SU-DHL-6 (cell line): Measurements from ENCODE around the gene RAP1GDS1.
"Not testable (repeated sequence)": the region's sequence is repeated elsewhere in the genome, so short reads cannot be mapped to it uniquely, and the experiment has no call there.

Experiments
- H2AFZ ChIP-seq: fragments of 200-600 bp; sonication (generic); 2 replicates; pipeline ENCODE4 v1.6.1; 2014; ENCODE audit warnings: low read depth, mild to moderate bottlenecking, moderate library complexity, mixed read lengths, antibody characterized with exemption, low read length; ENCODE audit not compliant: severe bottlenecking
- H3F3A ChIP-seq: fragments of 200-600 bp; shearing (Covaris generic); 2 replicates; pipeline ENCODE4 v1.6.0; 2016; ENCODE audit warnings: antibody characterized with exemption, mild to moderate bottlenecking; ENCODE audit not compliant: insufficient read depth
- H3K27ac ChIP-seq: fragments of 200-600 bp; sonication (generic); 2 replicates; pipeline ENCODE4 v1.5.1; 2016; ENCODE audit warnings: low read depth, mild to moderate bottlenecking, low read length, moderate library complexity, mixed read lengths
- H3K27me3 ChIP-seq: fragments of 200-600 bp; sonication (generic), shearing (Covaris generic); 2 replicates; pipeline ENCODE4 v1.6.0; 2014; ENCODE audit warnings: mild to moderate bottlenecking, low read length
- H3K36me3 ChIP-seq: fragments of 200-600 bp; sonication (generic); 2 replicates; pipeline ENCODE4 v1.6.1; 2014; ENCODE audit warnings: mild to moderate bottlenecking, low read length, mixed read lengths
- H3K4me2 ChIP-seq: fragments of 300-600, 200-600 bp; shearing (Covaris generic), sonication (generic); 2 replicates; pipeline ENCODE4 v1.6.0; 2014; ENCODE audit warnings: low read length, low read depth, mild to moderate bottlenecking; ENCODE audit not compliant: poor library complexity, severe bottlenecking
- H3K4me3 ChIP-seq: fragments of 200-600 bp; sonication (generic); 2 replicates; pipeline ENCODE4 v1.5.1; 2014; ENCODE audit warnings: antibody characterized with exemption, low read length, mild to moderate bottlenecking, mixed read lengths; ENCODE audit not compliant: insufficient read depth, poor library complexity, severe bottlenecking
- H3K79me2 ChIP-seq: fragments of 200-600 bp; sonication (generic); 2 replicates; pipeline ENCODE4 v1.6.1; 2014; ENCODE audit warnings: mild to moderate bottlenecking, low read length, moderate library complexity; ENCODE audit not compliant: insufficient read depth
- H3K9ac ChIP-seq: fragments of 200-600 bp; sonication (generic); 2 replicates; pipeline ENCODE4 v1.7.0; 2014; ENCODE audit warnings: mild to moderate bottlenecking, low read length
- H3K9me2 ChIP-seq: fragments of 200-600 bp; sonication (generic); replicated peaks from 2 replicates; pipeline ENCODE4 v1.6.1; 2014; ENCODE audit warnings: low read length; ENCODE audit not compliant: insufficient read depth
- H3K9me3 ChIP-seq: fragments of 200-600 bp; sonication (generic); 2 replicates; pipeline ENCODE4 v1.6.1; 2014; ENCODE audit warnings: low read length, mixed read lengths; ENCODE audit not compliant: insufficient read depth
- H4K20me1 ChIP-seq: fragments of 200-600 bp; sonication (generic); 2 replicates; pipeline ENCODE4 v1.6.1; 2014; ENCODE audit warnings: low read depth, mild to moderate bottlenecking, antibody characterized with exemption, low read length, moderate library complexity, mixed read lengths
- CTCF ChIP-seq: fragments of 200-600 bp; sonication (generic); IDR thresholded peaks from one replicate; pipeline ENCODE4 v1.5.1; 2017; ENCODE audit warnings: antibody characterized with exemption, mild to moderate bottlenecking, low read length, moderate library complexity; ENCODE audit not compliant: insufficient read depth, poor library complexity, severe bottlenecking
- EZH2phosphoT487 ChIP-seq: fragments of 200-600 bp; sonication (generic), shearing (Covaris generic); conservative IDR thresholded peaks from 2 replicates; pipeline ENCODE4 v1.6.1; 2018; ENCODE audit warnings: mild to moderate bottlenecking, antibody characterized with exemption, low read length, moderate library complexity, mixed read lengths

Gene RAP1GDS1

GRCh38 chr4:98416844-98417243 is 155.7 kb downstream of the RAP1GDS1 start:
- no peaks in the 10 kb centered on the region for H3F3A ChIP-seq
- no peaks in the 10 kb centered on the region for H3K27me3 ChIP-seq
- H3K9ac ChIP-seq = no peak overlapping the region
- no peak overlapping the region for H2AFZ ChIP-seq
- no peaks in the 10 kb centered on the region for H4K20me1 ChIP-seq
- H3K9me2 ChIP-seq = no peaks in the 10 kb centered on the region
- no peak overlapping the region for H3K4me2 ChIP-seq
- no peaks in the 10 kb centered on the region for H3K36me3 ChIP-seq
- TF ChIP-seq EZH2phosphoT487 (no peak), CTCF (no peak)
- H3K27ac ChIP-seq = no peak overlapping the region
- H3K4me3 ChIP-seq = no peak overlapping the region
- no peaks in the 10 kb centered on the region for H3K79me2 ChIP-seq
- no peaks in the 10 kb centered on the region for H3K9me3 ChIP-seq

GRCh38 chr4:98420151-98420550 is 159.0 kb downstream of the RAP1GDS1 start:
- not testable (repeated sequence) for H3K9me2 ChIP-seq, H3K4me2 ChIP-seq, H3K9me3 ChIP-seq, H2AFZ ChIP-seq, H4K20me1 ChIP-seq, H3K27me3 ChIP-seq, H3K4me3 ChIP-seq, H3K27ac ChIP-seq, H3K79me2 ChIP-seq, H3K9ac ChIP-seq, H3F3A ChIP-seq, H3K36me3 ChIP-seq

GRCh38 chr4:98421111-98421510 is 159.9 kb downstream of the RAP1GDS1 start:
- TF ChIP-seq EZH2phosphoT487 = no peak
- TF ChIP-seq CTCF = no peak
- Histone ChIP-seq H2AFZ (no peak overlapping the region), H3K9me2 (no peaks in the 10 kb centered on the region), H3K36me3 (no peaks in the 10 kb centered on the region), H3K9ac (no peak overlapping the region), H3K27ac (no peak overlapping the region), H3K27me3 (no peaks in the 10 kb centered on the region), H3K4me3 (no peak overlapping the region), H3K79me2 (no peaks in the 10 kb centered on the region), H3F3A (no peaks in the 10 kb centered on the region), H3K9me3 (no peaks in the 10 kb centered on the region), H3K4me2 (no peak overlapping the region), H4K20me1 (no peaks in the 10 kb centered on the region)

- Histone ChIP-seq H3K9ac (no peak overlapping the region), H3K79me2 (no peaks in the 10 kb centered on the region), H3K27me3 (no peaks in the 10 kb centered on the region), H3K27ac (no peak overlapping the region), H3K36me3 (no peaks in the 10 kb centered on the region), H3K9me2 (no peaks in the 10 kb centered on the region), H3K4me3 (no peak overlapping the region), H2AFZ (no peak overlapping the region), H3K9me3 (no peaks in the 10 kb centered on the region), H4K20me1 (no peaks in the 10 kb centered on the region), H3K4me2 (no peak overlapping the region), H3F3A (no peaks in the 10 kb centered on the region)
- TF ChIP-seq CTCF (no peak), EZH2phosphoT487 (no peak)
These were observed 161.8 kb downstream of the RAP1GDS1 start for GRCh38 chr4:98423009-98423408.
